Spleen (tissue), 13 donors: ENCODE data around the gene C16orf90. TPM values are rescaled to one million over a fixed set of nuclear protein-coding genes. Genes with fewer than 3 reads are reported as not detected.

Experiments used
- DNase-seq: peaks from one replicate; pipeline ENCODE4 v3.0.0-alpha.2; 2020
- H3K27ac ChIP-seq, 8 donors: fragments of 200-600 bp; sonication (generic) in 7 of 8; 1 replicate in 4 of 8; 2 replicates in 4 of 8; pipeline versions ENCODE4 v1.5.0 to v1.8.0; 2016 to 2021; ENCODE audit warnings: inconsistent platforms in 4 of 8, mild to moderate bottlenecking in 4 of 8, moderate library complexity in 1 of 8
- H3K27me3 ChIP-seq, 7 donors: fragments of 200-600 bp; sonication (generic) in 6 of 7; replicated peaks in 1 of 7; 1 replicate in 4 of 7; 2 replicates in 3 of 7; pipeline versions ENCODE4 v1.5.0 to v1.8.0; 2016 to 2021; ENCODE audit warnings: inconsistent platforms in 3 of 7, mild to moderate bottlenecking in 1 of 7
- H3K36me3 ChIP-seq, 6 donors: fragments of 200-600 bp; sonication (generic) in 5 of 6; 1 replicate in 4 of 6; 2 replicates in 2 of 6; pipeline versions ENCODE4 v1.5.0 to v1.8.0; 2016 to 2021; ENCODE audit warnings: inconsistent platforms in 2 of 6
- H3K4me1 ChIP-seq, 6 donors: fragments of 200-600 bp; sonication (generic) in 5 of 6; 1 replicate in 3 of 6; 2 replicates in 3 of 6; pipeline versions ENCODE4 v1.5.0 to v1.8.0; 2016 to 2021; ENCODE audit warnings: inconsistent platforms in 3 of 6
- H3K4me3 ChIP-seq, 8 donors: fragments of 200-600 bp; sonication (generic) in 7 of 8; 1 replicate in 4 of 8; 2 replicates in 4 of 8; pipeline versions ENCODE4 v1.5.0 to v1.8.0; 2016 to 2021; ENCODE audit warnings: inconsistent platforms in 4 of 8, mild to moderate bottlenecking in 4 of 8, moderate library complexity in 2 of 8
- H3K9me3 ChIP-seq, 8 donors: fragments of 200-600 bp; sonication (generic) in 7 of 8; 1 replicate in 4 of 8; 2 replicates in 4 of 8; pipeline versions ENCODE4 v1.5.0 to v1.8.0; 2016 to 2021; ENCODE audit warnings: inconsistent platforms in 4 of 8
- CTCF ChIP-seq, 11 experiments: fragments of 200-600 bp in 7 of 11; fragments of 450-650 bp in 4 of 11; sonication (generic) in 4 of 11; IDR thresholded peaks in 8 of 11; conservative IDR thresholded peaks in 3 of 11; 1 replicate in 7 of 11; 2 replicates in 4 of 11; pipeline versions ENCODE4 v1.4.0 to v1.8.0; 2016 to 2021; ENCODE audit warnings: antibody characterized with exemption in 11 of 11, inconsistent platforms in 4 of 11, mild to moderate bottlenecking in 1 of 11
- POLR2A ChIP-seq, 3 donors: fragments of 450-650 bp; IDR thresholded peaks; one replicate each; pipeline ENCODE4 v1.5.1; 2017; ENCODE audit warnings: antibody characterized with exemption in 3 of 3, mild to moderate bottlenecking in 1 of 3
- POLR2AphosphoS5 ChIP-seq, 3 donors: sonication (generic); formaldehyde crosslinking; IDR thresholded peaks; one replicate each; pipeline ENCODE4 v1.5.1; 2017; ENCODE audit warnings: antibody characterized with exemption in 3 of 3
- WGBS, 5 donors: extraction: QIAGEN DNeasy Blood & Tissue Kit in 3 of 5; methylation state at CpG; one replicate each; pipeline versions ENCODE4 v1.1.5 to v1.1.7; 2013 to 2018; 5-methylcytosine and 5-hydroxymethylcytosine counted together
- intact Hi-C: fragments of 100-400 bp; cut with DNase I; formaldehyde crosslinking; loops from one replicate; pipeline ENCODE4 v1.15.0; 2023; ENCODE audit warnings: low total_unique reads
- long read RNA-seq, 2 donors: transcript quantifications; one replicate each; lab custom pipeline, GENCODE V29; 2026
- polyA plus RNA-seq, 3 donors: library from polyadenylated mRNA; stranded (reverse); fragments of 200-250 nt; gene quantifications; one replicate each; pipeline ENCODE4 v1.2.1, GENCODE V29; 2013
- total RNA-seq, 7 donors: library from RNA; depleted of rRNA in 3 of 7; stranded (reverse); fragments of >200 nt in 3 of 7; fragmentation: NEBNext Ultra II Directional in 4 of 7; extraction: Animal tissue kit (Norgen Biotek cat#: 25700) in 4 of 7; gene quantifications; one replicate each; pipeline versions ENCODE4 v1.1.0 to v1.2.1, GENCODE V29; 2016 to 2021
- donor health status: healthy with polysubstance abuse.
- donor health status: DM: no; HTN: no; CAD: no; lungs with moderate emphysema.
- donor health status: DM: no; HTN: no; CAD: no.
- donor health status: Bipolar disorder and iron deficiency.
- donor health status: healthy.
- donor health status: DM: no; HTN: no; CAD: no.
- donor health status: DM: yes; HTN: yes; CAD: no.

Gene C16orf90
- not detected for total RNA-seq
- polyA plus RNA-seq: not detected
- long read RNA-seq, donor 1: 0 reads
- long read RNA-seq, donor 2: 0 reads

GRCh38 chr16:3495176-3495575 lies at the start of gene C16orf90:
Gene C16orf90 (minus strand): TSS chr16:3495489. CDS start chr16:3495421, 68 bp downstream.
- intact Hi-C loops: no loop called here
- H3K4me3 ChIP-seq: no peak within 1 kb of the TSS
- DNase-seq: peak; percentile 42
- H3K36me3 ChIP-seq: no peaks in the 10 kb centered on the region
- TF ChIP-seq CTCF (IDR thresholded peaks at IDR 0.05 in 8 of 11, conservative IDR thresholded peaks at IDR 0.05 in 3 of 11) (no peak), POLR2AphosphoS5 (IDR thresholded peaks at IDR 0.05) (no peak), POLR2A (IDR thresholded peaks at IDR 0.05) (no peak)
- H3K27ac ChIP-seq: no peak within 1 kb of the TSS
- H3K4me1 ChIP-seq: peaks cover 0 to 24% (median 10%) of the 10 kb centered on the region in 6 donors
- no peaks in the 10 kb centered on the region for H3K27me3 ChIP-seq
- WGBS, 5 donors: 87 to 100% (median 90%) methylated on average over 3 of the region's 3 CpGs
- no peaks in the 10 kb centered on the region for H3K9me3 ChIP-seq

- H3K27me3 ChIP-seq: no peaks in the 10 kb centered on the region
- TF ChIP-seq CTCF (IDR thresholded peaks at IDR 0.05 in 8 of 11, conservative IDR thresholded peaks at IDR 0.05 in 3 of 11) (no peak), POLR2AphosphoS5 (IDR thresholded peaks at IDR 0.05) (peak in 2 of 3 donors; percentile 4 to 30)
- H3K4me3 ChIP-seq: no peak overlapping the region
- no peak overlapping the region for H3K27ac ChIP-seq
- peaks cover 0 to 76% (median 41%) of the 10 kb centered on the region in 6 donors for H3K36me3 ChIP-seq
- peaks cover 0 to 15% (median under 1%) of the 10 kb centered on the region in 6 donors for H3K4me1 ChIP-seq
- DNase-seq: no peak
- 76 to 86% (median 81%) methylated on average over 6 of the region's 6 CpGs for WGBS, 5 donors
- intact Hi-C loops: no loop called here
- no peaks in the 10 kb centered on the region for H3K9me3 ChIP-seq
Observed at GRCh38 chr16:3542601-3543373, 47.5 kb upstream of the C16orf90 start.

GRCh38 chr16:3541527-3542155 lies 46.4 kb upstream of the C16orf90 start:
- WGBS, 5 donors: 90 to 95% (median 92%) methylated on average over 13 of the region's 13 CpGs
- DNase-seq: no peak
- Histone ChIP-seq H3K27me3 (no peaks in the 10 kb centered on the region), H3K36me3 (peaks cover 0 to 72% (median 39%) of the 10 kb centered on the region in 6 donors), H3K4me3 (no peak overlapping the region), H3K4me1 (peaks cover 0 to 4% (median 0%) of the 10 kb centered on the region in 6 donors), H3K9me3 (no peaks in the 10 kb centered on the region), H3K27ac (no peak overlapping the region)
- TF ChIP-seq CTCF (IDR thresholded peaks at IDR 0.05 in 8 of 11, conservative IDR thresholded peaks at IDR 0.05 in 3 of 11) (no peak), POLR2AphosphoS5 (IDR thresholded peaks at IDR 0.05) (peak in 1 of 3 donors; percentile 46)
- intact Hi-C loops: no loop called here

- intact Hi-C loops: no loop called here
- no peak for DNase-seq
- Histone ChIP-seq H3K27me3 (no peaks in the 10 kb centered on the region), H3K4me3 (no peak overlapping the region), H3K27ac (no peak overlapping the region), H3K4me1 (no peaks in the 10 kb centered on the region), H3K36me3 (peaks cover 0 to 85% (median 51%) of the 10 kb centered on the region in 6 donors), H3K9me3 (no peaks in the 10 kb centered on the region)
- WGBS, 5 donors: 74 to 93% (median 85%) methylated on average over 4 of the region's 4 CpGs
- TF ChIP-seq POLR2A (IDR thresholded peaks at IDR 0.05): no peak
- no peak for TF ChIP-seq POLR2AphosphoS5 (IDR thresholded peaks at IDR 0.05)
Observed at GRCh38 chr16:3538222-3538621, 42.9 kb upstream of the C16orf90 start.
